ENCODE data around the gene PSG4.
"Not testable (repeated sequence)": the region's sequence is repeated elsewhere in the genome, so short reads cannot be mapped to it uniquely, and the experiment has no call there.

The PSG4 gene

GRCh38 chr19:43201337-43201801 lies 4.1 kb downstream of the PSG4 start:
- DNase-seq (ENCODE audit: extremely low spot score, insufficient read length, low read depth); FAIRE-seq: not testable (repeated sequence)

- not testable (repeated sequence) for DNase-seq (ENCODE audit: extremely low spot score, insufficient read length, low read depth)
These were observed 6.6 kb downstream of the PSG4 start for GRCh38 chr19:43198686-43199419.

GRCh38 chr19:43197666-43198397 lies 7.6 kb downstream of the PSG4 start:
- not testable (repeated sequence) for DNase-seq (ENCODE audit: extremely low spot score, insufficient read length, low read depth); FAIRE-seq

More at GRCh38 chr19:43198686-43199419, 6.6 kb downstream of the PSG4 start:
- FAIRE-seq = not testable (repeated sequence)

- FAIRE-seq; DNase-seq (ENCODE audit: extremely low spot score, insufficient read length, low read depth): not testable (repeated sequence)
These were observed 11.0 kb downstream of the PSG4 start for GRCh38 chr19:43194397-43194796.

GRCh38 chr19:43192381-43193155 lies 12.9 kb downstream of the PSG4 start:
- DNase-seq (ENCODE audit: extremely low spot score, insufficient read length, low read depth); FAIRE-seq: not testable (repeated sequence)

GRCh38 chr19:43188092-43188491 lies 17.3 kb downstream of the PSG4 start:
- not testable (repeated sequence) for DNase-seq (ENCODE audit: extremely low spot score, insufficient read length, low read depth)

GRCh38 chr19:43186311-43186935 lies 19.0 kb downstream of the PSG4 start, which contains the start of gene PSG5:
PSG5 (minus strand) TSS chr19:43186536; CDS start chr19:43186405, 131 bp downstream.
- not testable (repeated sequence) for FAIRE-seq; DNase-seq (ENCODE audit: extremely low spot score, insufficient read length, low read depth)

More at GRCh38 chr19:43188092-43188491, 17.3 kb downstream of the PSG4 start:
- FAIRE-seq = not testable (repeated sequence)

- DNase-seq (ENCODE audit: extremely low spot score, insufficient read length, low read depth); FAIRE-seq: not testable (repeated sequence)
These were observed 23.3 kb downstream of the PSG4 start for GRCh38 chr19:43181869-43182771.

- not testable (repeated sequence) for FAIRE-seq; DNase-seq (ENCODE audit: extremely low spot score, insufficient read length, low read depth)
These were observed 25.8 kb downstream of the PSG4 start for GRCh38 chr19:43179569-43180147.

- not testable (repeated sequence) for DNase-seq (ENCODE audit: extremely low spot score, insufficient read length, low read depth); FAIRE-seq
These were observed 26.9 kb downstream of the PSG4 start for GRCh38 chr19:43178577-43178976.

- not testable (repeated sequence) for DNase-seq (ENCODE audit: extremely low spot score, insufficient read length, low read depth); FAIRE-seq
These were observed 39.5 kb downstream of the PSG4 start for GRCh38 chr19:43165906-43166305.

GRCh38 chr19:43163135-43163534 lies 42.3 kb downstream of the PSG4 start:
- FAIRE-seq = not testable (repeated sequence)

GRCh38 chr19:43162261-43162660 lies 43.2 kb downstream of the PSG4 start:
- not testable (repeated sequence) for FAIRE-seq; DNase-seq (ENCODE audit: extremely low spot score, insufficient read length, low read depth)

More at GRCh38 chr19:43163135-43163534, 42.3 kb downstream of the PSG4 start:
- not testable (repeated sequence) for DNase-seq (ENCODE audit: extremely low spot score, insufficient read length, low read depth)

- DNase-seq (ENCODE audit: extremely low spot score, insufficient read length, low read depth) (no peak), FAIRE-seq (no peak)
These were observed 53.2 kb downstream of the PSG4 start for GRCh38 chr19:43152214-43152613.

GRCh38 chr19:43149788-43150187 lies 55.6 kb downstream of the PSG4 start:
- DNase-seq (ENCODE audit: extremely low spot score, insufficient read length, low read depth); FAIRE-seq: not testable (repeated sequence)

GRCh38 chr19:43148233-43148632 lies 57.2 kb downstream of the PSG4 start:
- FAIRE-seq = no peak
- no peak for DNase-seq (ENCODE audit: extremely low spot score, insufficient read length, low read depth)
